Progenitor cell of endocrine pancreas (in vitro differentiated cells): ENCODE measurements around the gene SEMA4D. TPM values are rescaled to one million over a fixed set of nuclear protein-coding genes. Genes with fewer than 3 reads are reported as not detected.

Experiments
- DNase-seq: peaks from one replicate; pipeline ENCODE4 v3.0.0; 2021; ENCODE audit warnings: low spot score; ENCODE audit not compliant: unreplicated experiment
- H3K27ac Mint-ChIP-seq: 2 replicates; pipeline ENCODE4 v1.8.0; 2021; ENCODE audit warnings: mild to moderate bottlenecking, moderate library complexity, mixed read lengths
- H3K27me3 Mint-ChIP-seq: 2 replicates; pipeline ENCODE4 v1.8.0; 2021; ENCODE audit warnings: mixed read lengths
- H3K36me3 Mint-ChIP-seq: 2 replicates; pipeline ENCODE4 v1.8.0; 2022; ENCODE audit warnings: mixed read lengths; ENCODE audit not compliant: insufficient read depth
- H3K4me1 Mint-ChIP-seq: 2 replicates; pipeline ENCODE4 v1.8.0; 2021; ENCODE audit warnings: low read depth, mixed read lengths
- H3K4me3 Mint-ChIP-seq: 2 replicates; pipeline ENCODE4 v1.8.0; 2021; ENCODE audit warnings: low read depth, mild to moderate bottlenecking, moderate library complexity, mixed read lengths
- H3K9me3 Mint-ChIP-seq: 2 replicates; pipeline ENCODE4 v1.8.0; 2021; ENCODE audit warnings: low read depth, mixed read lengths
- total RNA-seq: library from RNA; stranded (reverse); gene quantifications from 2 replicates; pipeline ENCODE4 v1.2.1, GENCODE V29; 2021
- TF ChIP-seq, protein P1 (sequence below): fragments of 200-600 bp; sonication (generic); IDR thresholded peaks from one replicate; pipeline ENCODE4 v1.5.0; 2021; ENCODE audit warnings: antibody characterized with exemption, mild to moderate bottlenecking; ENCODE audit not compliant: unreplicated experiment

Gene SEMA4D
- total RNA-seq, 1 donor from 2014 or later = 63.1 TPM

DNA sequence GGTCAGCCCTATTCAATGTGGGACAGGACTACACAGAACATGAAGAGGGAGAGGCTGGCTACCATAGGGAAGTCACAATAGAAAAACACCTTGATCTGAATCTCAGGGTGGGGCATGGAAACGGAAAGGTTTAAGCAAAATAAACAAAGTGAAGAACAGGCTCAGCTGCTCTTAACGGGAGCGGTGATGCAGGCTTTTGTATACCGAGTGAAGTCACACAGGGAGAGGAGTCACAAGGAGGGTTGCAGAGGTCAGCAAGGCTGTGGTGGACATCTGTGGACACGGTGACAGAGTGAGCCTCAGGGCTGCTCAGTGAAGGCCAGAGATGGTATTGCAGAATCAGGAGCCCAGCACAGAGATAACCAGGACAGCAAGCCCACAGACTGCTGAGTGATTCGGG, 30.6 kb upstream of the SEMA4D start:
- Mint-ChIP-seq H3K4me3 (no peak overlapping the region), H3K9me3 (no peaks in the 10 kb centered on the region), H3K27ac (no peak overlapping the region), H3K27me3 (peaks cover 9% of the 10 kb centered on the region), H3K36me3 (no peaks in the 10 kb centered on the region), H3K4me1 (peaks cover 17% of the 10 kb centered on the region)
- TF ChIP-seq, protein P1, sequence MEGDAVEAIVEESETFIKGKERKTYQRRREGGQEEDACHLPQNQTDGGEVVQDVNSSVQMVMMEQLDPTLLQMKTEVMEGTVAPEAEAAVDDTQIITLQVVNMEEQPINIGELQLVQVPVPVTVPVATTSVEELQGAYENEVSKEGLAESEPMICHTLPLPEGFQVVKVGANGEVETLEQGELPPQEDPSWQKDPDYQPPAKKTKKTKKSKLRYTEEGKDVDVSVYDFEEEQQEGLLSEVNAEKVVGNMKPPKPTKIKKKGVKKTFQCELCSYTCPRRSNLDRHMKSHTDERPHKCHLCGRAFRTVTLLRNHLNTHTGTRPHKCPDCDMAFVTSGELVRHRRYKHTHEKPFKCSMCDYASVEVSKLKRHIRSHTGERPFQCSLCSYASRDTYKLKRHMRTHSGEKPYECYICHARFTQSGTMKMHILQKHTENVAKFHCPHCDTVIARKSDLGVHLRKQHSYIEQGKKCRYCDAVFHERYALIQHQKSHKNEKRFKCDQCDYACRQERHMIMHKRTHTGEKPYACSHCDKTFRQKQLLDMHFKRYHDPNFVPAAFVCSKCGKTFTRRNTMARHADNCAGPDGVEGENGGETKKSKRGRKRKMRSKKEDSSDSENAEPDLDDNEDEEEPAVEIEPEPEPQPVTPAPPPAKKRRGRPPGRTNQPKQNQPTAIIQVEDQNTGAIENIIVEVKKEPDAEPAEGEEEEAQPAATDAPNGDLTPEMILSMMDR = no peak
- no peak for DNase-seq

DNA sequence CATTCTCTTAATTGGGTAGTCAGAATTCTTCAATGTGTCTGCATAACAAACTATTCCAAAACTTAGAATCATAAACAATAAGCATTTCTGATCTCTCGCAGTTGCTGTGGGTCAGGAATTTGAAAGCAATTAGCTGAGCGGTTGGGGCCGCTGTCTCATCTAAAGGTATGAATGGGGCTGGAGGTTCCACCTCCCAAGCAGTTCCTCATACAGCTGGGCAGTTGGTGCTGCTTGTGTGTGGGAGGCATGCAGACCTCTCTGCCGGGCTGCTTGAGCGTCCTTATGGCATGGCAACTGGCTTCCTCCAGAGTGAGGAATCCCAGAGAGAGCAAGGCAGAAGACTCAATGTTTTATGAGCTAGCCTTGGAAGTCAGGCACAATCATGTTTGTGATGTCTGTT, 30.2 kb upstream of the SEMA4D start:
- Mint-ChIP-seq H3K9me3 (no peaks in the 10 kb centered on the region), H3K27me3 (peaks cover 9% of the 10 kb centered on the region), H3K4me1 (peaks cover 16% of the 10 kb centered on the region), H3K4me3 (no peak overlapping the region), H3K27ac (no peak overlapping the region), H3K36me3 (no peaks in the 10 kb centered on the region)
- no peak for DNase-seq
- TF ChIP-seq, protein P1 = no peak

DNA sequence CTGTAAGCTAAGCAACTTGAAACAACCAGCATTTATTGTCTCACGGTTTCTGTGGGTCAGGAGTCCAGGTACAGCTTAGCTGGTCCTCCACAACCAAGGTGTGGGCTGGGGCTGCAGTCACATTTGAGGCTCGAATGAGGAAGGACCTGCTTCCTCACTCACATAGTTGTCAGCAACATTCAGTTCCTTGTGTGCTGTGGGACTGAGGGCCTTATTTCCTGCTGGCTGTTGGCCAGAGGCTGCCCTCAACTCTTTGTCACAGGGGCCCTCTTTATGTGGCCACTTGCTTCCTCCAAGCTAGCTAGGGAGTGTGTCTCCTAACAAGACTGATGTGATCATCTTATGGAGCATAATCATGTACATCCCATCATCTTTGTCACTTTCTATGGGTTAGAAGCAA, 29.2 kb upstream of the SEMA4D start:
- no peaks in the 10 kb centered on the region for H3K9me3 Mint-ChIP-seq
- H3K4me1 Mint-ChIP-seq = peaks cover 10% of the 10 kb centered on the region
- H3K36me3 Mint-ChIP-seq = no peaks in the 10 kb centered on the region
- H3K4me3 Mint-ChIP-seq = no peak overlapping the region
- H3K27ac Mint-ChIP-seq = no peak overlapping the region
- peaks cover 9% of the 10 kb centered on the region for H3K27me3 Mint-ChIP-seq
- no peak for DNase-seq
- TF ChIP-seq, protein P1 = no peak

DNA sequence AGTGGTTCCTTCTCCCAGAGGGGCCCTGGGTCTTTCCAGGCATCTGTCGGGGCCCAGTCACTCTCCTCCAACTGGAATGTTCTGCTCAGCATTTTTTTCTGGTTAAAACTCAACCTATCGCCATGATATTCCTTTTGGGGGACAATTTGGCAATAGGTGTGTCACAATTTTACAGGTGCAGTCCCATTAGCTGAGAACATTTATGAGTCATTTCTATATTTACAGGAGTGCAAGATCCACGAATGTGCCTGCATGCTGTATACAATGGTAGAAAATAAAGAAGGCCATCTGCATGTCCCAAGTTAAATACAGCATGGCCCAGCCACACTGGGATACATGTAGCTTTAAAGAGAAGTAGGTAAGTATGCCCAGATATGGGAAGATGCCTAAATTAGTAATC, 28.8 kb upstream of the SEMA4D start:
- Mint-ChIP-seq H3K27me3 (peaks cover 9% of the 10 kb centered on the region), H3K4me1 (peaks cover 10% of the 10 kb centered on the region), H3K36me3 (no peaks in the 10 kb centered on the region), H3K9me3 (no peaks in the 10 kb centered on the region), H3K27ac (no peak overlapping the region), H3K4me3 (no peak overlapping the region)
- TF ChIP-seq, protein P1 = no peak
- no peak for DNase-seq

DNA sequence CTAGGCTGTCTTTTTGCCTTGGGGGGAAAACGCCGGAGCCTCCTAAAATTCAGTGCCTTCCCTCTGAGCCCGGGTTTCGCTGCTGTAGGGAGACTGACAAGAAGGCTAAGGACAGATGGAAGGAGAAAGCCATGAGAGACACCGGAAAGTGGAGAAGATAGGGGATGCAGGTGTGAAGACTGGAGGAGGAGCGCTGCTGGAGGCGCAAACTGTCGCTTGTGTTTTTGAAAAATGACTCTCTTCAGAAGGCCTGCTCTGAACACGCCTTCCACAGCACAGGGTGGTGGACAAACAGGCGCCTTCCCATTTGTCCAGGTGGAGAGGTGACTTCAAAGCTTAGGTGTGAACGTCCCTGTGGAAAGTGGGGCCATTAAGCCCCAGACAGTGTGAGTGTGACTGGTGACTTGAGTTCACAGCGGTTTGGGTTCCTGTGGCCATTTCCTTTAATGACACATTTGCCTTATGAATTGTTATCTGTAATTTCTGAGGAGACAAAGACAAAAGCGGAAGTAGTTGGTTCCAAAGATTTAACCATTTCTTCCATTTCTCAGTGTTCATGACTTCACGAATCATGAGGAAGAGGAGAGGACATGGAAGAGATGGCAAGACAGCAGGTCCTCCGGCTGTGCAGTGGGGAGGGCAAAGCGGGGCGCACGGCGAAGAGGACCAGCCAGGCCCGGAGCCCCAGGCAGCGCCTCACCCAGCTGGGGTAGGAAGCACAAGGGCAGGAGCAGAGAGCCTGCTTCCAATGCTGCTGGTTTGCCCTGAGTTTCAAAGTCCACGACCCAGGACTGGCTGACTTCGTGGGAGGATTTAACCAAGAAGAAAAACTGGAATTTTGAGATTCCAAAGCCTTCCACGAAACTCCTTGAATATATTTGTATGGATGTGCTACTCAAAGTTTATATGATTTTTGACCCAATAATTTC, 27.8 kb upstream of the SEMA4D start:
- Mint-ChIP-seq H3K36me3 (no peaks in the 10 kb centered on the region), H3K27ac (no peak overlapping the region)
- TF ChIP-seq, protein P1 = no peak

More for the DNA sequence above, 27.8 kb upstream of the SEMA4D start:
- Mint-ChIP-seq H3K4me1 (peaks cover 10% of the 10 kb centered on the region), H3K9me3 (no peaks in the 10 kb centered on the region), H3K27me3 (peaks cover 9% of the 10 kb centered on the region), H3K4me3 (no peak overlapping the region)
- no peak for DNase-seq
